H1 (cell line): Measurements from ENCODE around the gene CCDC154. TPM values are rescaled to one million over a fixed set of nuclear protein-coding genes. Genes with fewer than 3 reads are reported as not detected.

Experiments used
- CTCF ChIA-PET: fragments of 300-600 bp; sonication (Branson Sonifier 250); formaldehyde crosslinking; loops from one replicate; lab custom pipeline; 2021; ENCODE audit not compliant: partially characterized antibody; lab: Charles Lee
- POLR2A ChIA-PET: fragments of 300-600 bp; sonication (Branson Sonifier 250); formaldehyde crosslinking; loops from one replicate; lab custom pipeline; 2021; ENCODE audit warnings: inconsistent platforms; ENCODE audit not compliant: partially characterized antibody; lab: Charles Lee
- DNase-seq, 2 experiments: peaks; one replicate each; pipeline versions ENCODE4 v3.0.0 to v3.0.0-alpha.2; 2010 to 2022; ENCODE audit warnings: low spot score in 2 of 2, low read depth in 1 of 2, mixed read lengths in 1 of 2
- FAIRE-seq: peaks from 2 replicates; lab custom pipeline; 2011; peaks lifted over from hg19 to GRCh38; lab: Jason Lieb, UNC
- H2AFZ ChIP-seq: 2 replicates; pipeline ENCODE4 v1.8.1; 2012; ENCODE audit warnings: low read length, inconsistent platforms
- H2AK5ac ChIP-seq: 2 replicates; pipeline ENCODE4 v1.6.1; 2013; ENCODE audit warnings: low read depth, low read length
- H2BK120ac ChIP-seq: replicated peaks from 2 replicates; pipeline ENCODE3; 2013; ENCODE audit warnings: low read depth, low read length, inconsistent platforms
- H2BK12ac ChIP-seq: 2 replicates; pipeline ENCODE4 v1.6.1; 2013; ENCODE audit warnings: low read depth, low read length
- H2BK15ac ChIP-seq: 2 replicates; pipeline ENCODE4 v1.6.1; 2013; ENCODE audit warnings: low read length
- H2BK20ac ChIP-seq: 2 replicates; pipeline ENCODE4 v1.6.1; 2013; ENCODE audit warnings: low read length
- H2BK5ac ChIP-seq: 2 replicates; pipeline ENCODE4 v1.6.1; 2013; ENCODE audit warnings: low read depth, low read length
- H3K14ac ChIP-seq: 2 replicates; pipeline ENCODE4 v1.6.1; 2013; ENCODE audit warnings: inconsistent platforms; ENCODE audit not compliant: insufficient read length
- H3K18ac ChIP-seq: 2 replicates; pipeline ENCODE4 v1.6.1; 2013; ENCODE audit warnings: low read length; ENCODE audit errors: extremely low read depth
- H3K23ac ChIP-seq: 2 replicates; pipeline ENCODE4 v1.6.1; 2013; ENCODE audit warnings: inconsistent platforms; ENCODE audit not compliant: insufficient read length
- H3K23me2 ChIP-seq: 2 replicates; pipeline ENCODE4 v1.6.1; 2013; ENCODE audit warnings: low read depth, low read length
- H3K27ac ChIP-seq: 2 replicates; pipeline ENCODE4 v1.6.1; 2011; ENCODE audit warnings: low read depth, low read length, inconsistent platforms
- H3K27me3 ChIP-seq, 4 experiments: replicated peaks in 1 of 4; 1 replicate in 1 of 4; 2 replicates in 3 of 4; pipeline versions ENCODE4 v1.6.1 to v1.8.1; 2011 to 2013; ENCODE audit warnings: low read length in 3 of 4, mild to moderate bottlenecking in 3 of 4, inconsistent platforms in 2 of 4, mixed read lengths in 2 of 4, moderate library complexity in 1 of 4; ENCODE audit not compliant: control insufficient read depth in 3 of 4, insufficient read depth in 3 of 4; ENCODE audit errors: extremely low read depth in 1 of 4
- H3K36me3 ChIP-seq, 4 experiments: 2 replicates each; pipeline versions ENCODE4 v1.6.1 to v1.8.1; 2011 to 2013; ENCODE audit warnings: mild to moderate bottlenecking in 4 of 4, low read length in 3 of 4, moderate library complexity in 2 of 4, control low read depth in 1 of 4, inconsistent platforms in 1 of 4; ENCODE audit not compliant: insufficient read depth in 4 of 4, control insufficient read depth in 2 of 4
- H3K4ac ChIP-seq: replicated peaks from 2 replicates; pipeline ENCODE3; 2013; ENCODE audit warnings: low read length, low read depth, mixed read lengths, inconsistent platforms; ENCODE audit not compliant: insufficient read length
- H3K4me1 ChIP-seq, 4 experiments: replicated peaks in 1 of 4; 1 replicate in 1 of 4; 2 replicates in 3 of 4; pipeline versions ENCODE4 v1.6.1 to v1.8.1; 2011 to 2013; ENCODE audit warnings: low read length in 3 of 4, inconsistent platforms in 2 of 4, mixed read lengths in 1 of 4; ENCODE audit not compliant: insufficient read depth in 4 of 4, control insufficient read depth in 3 of 4
- H3K4me2 ChIP-seq, 2 experiments: 2 replicates each; pipeline versions ENCODE4 v1.6.1 to v1.8.1; 2011 to 2013; ENCODE audit warnings: low read depth in 2 of 2, low read length in 2 of 2, control low read depth in 1 of 2, inconsistent platforms in 1 of 2, mild to moderate bottlenecking in 1 of 2; ENCODE audit not compliant: insufficient read depth in 1 of 2
- H3K4me3 ChIP-seq, 4 experiments: fragments of 200-600, 300-600 bp in 1 of 4; sonication (generic), shearing (Covaris generic), sonication (Bioruptor Twin) in 1 of 4; 2 replicates each; pipeline versions ENCODE4 v1.5.1 to v1.8.1; 2011 to 2016; ENCODE audit warnings: low read length in 4 of 4, low read depth in 3 of 4, control low read depth in 2 of 4, inconsistent platforms in 2 of 4, mild to moderate bottlenecking in 2 of 4, mixed read lengths in 1 of 4, moderate library complexity in 1 of 4; ENCODE audit not compliant: insufficient read depth in 2 of 4; ENCODE audit errors: extremely low read depth in 1 of 4
- H3K56ac ChIP-seq: replicated peaks from 2 replicates; pipeline ENCODE3; 2013; ENCODE audit warnings: low read depth, mild to moderate bottlenecking, mixed read lengths, low read length, inconsistent platforms; ENCODE audit not compliant: insufficient read length
- H3K79me1 ChIP-seq: 2 replicates; pipeline ENCODE4 v1.6.1; 2013; ENCODE audit warnings: low read depth, low read length, control low read depth
- H3K79me2 ChIP-seq, 2 experiments: 2 replicates each; pipeline versions ENCODE4 v1.6.1 to v1.8.1; 2012 to 2013; ENCODE audit warnings: low read length in 2 of 2, mild to moderate bottlenecking in 2 of 2, inconsistent platforms in 1 of 2; ENCODE audit not compliant: insufficient read depth in 2 of 2, control insufficient read depth in 1 of 2
- H3K9ac ChIP-seq, 4 experiments: replicated peaks in 1 of 4; 1 replicate in 1 of 4; 2 replicates in 3 of 4; pipeline versions ENCODE4 v1.6.1 to v1.8.1; 2011 to 2013; ENCODE audit warnings: low read depth in 3 of 4, low read length in 3 of 4, control low read depth in 2 of 4, mild to moderate bottlenecking in 2 of 4, moderate library complexity in 2 of 4, inconsistent platforms in 1 of 4; ENCODE audit errors: extremely low read depth in 1 of 4
- H3K9me3 ChIP-seq, 2 experiments: 2 replicates each; pipeline versions ENCODE4 v1.6.1 to v1.8.1; 2012 to 2013; ENCODE audit warnings: mild to moderate bottlenecking in 2 of 2, moderate library complexity in 2 of 2, control low read depth in 1 of 2, inconsistent platforms in 1 of 2, low read depth in 1 of 2, low read length in 1 of 2, mixed read lengths in 1 of 2; ENCODE audit not compliant: insufficient read depth in 2 of 2
- H4K20me1 ChIP-seq, 2 experiments: replicated peaks in 1 of 2; 2 replicates each; pipeline versions ENCODE3 to v1.8.1; 2011 to 2013; ENCODE audit warnings: inconsistent platforms in 2 of 2, low read length in 2 of 2, mild to moderate bottlenecking in 1 of 2; ENCODE audit not compliant: insufficient read depth in 2 of 2, control insufficient read depth in 1 of 2
- H4K5ac ChIP-seq: 2 replicates; pipeline ENCODE4 v1.6.1; 2013; ENCODE audit warnings: low read length, low read depth, mixed read lengths, inconsistent platforms; ENCODE audit not compliant: insufficient read length
- H4K8ac ChIP-seq: 2 replicates; pipeline ENCODE4 v1.8.0; 2013; ENCODE audit warnings: mild to moderate bottlenecking, moderate library complexity, low read length, inconsistent platforms; ENCODE audit not compliant: insufficient read depth; ENCODE audit errors: extremely low read depth
- H4K91ac ChIP-seq: replicated peaks from 2 replicates; pipeline ENCODE3; 2013; ENCODE audit warnings: low read length, mixed read lengths, inconsistent platforms; ENCODE audit not compliant: insufficient read length
- CHD1 ChIP-seq: IDR thresholded peaks from 2 replicates; pipeline ENCODE4 v1.6.1; 2012; ENCODE audit warnings: low read depth, low read length, improper control_type of control experiment
- RFX5 ChIP-seq: IDR thresholded peaks from 2 replicates; pipeline ENCODE4 v1.6.1; 2011; ENCODE audit warnings: low read depth, low read length, improper control_type of control experiment, borderline replicate concordance
- TAF7 ChIP-seq: optimal IDR thresholded peaks from 2 replicates; pipeline ENCODE3; 2011; ENCODE audit warnings: low read depth, mild to moderate bottlenecking, inconsistent platforms, low read length, moderate library complexity, borderline replicate concordance
- WGBS, 2 experiments: shearing (Covaris generic) in 1 of 2; methylation state at CpG; one replicate each; pipeline versions ENCODE4 v1.1.6 to v1.1.7; 2013 to 2015; ENCODE audit warnings: low lambda C conversion rate in 2 of 2, mixed read lengths in 2 of 2, inconsistent platforms in 1 of 2, low coverage in 1 of 2, missing lambda C conversion rate in 1 of 2; ENCODE audit not compliant: insufficient replicate concordance in 2 of 2, insufficient coverage in 1 of 2, insufficient read length in 1 of 2; ENCODE audit errors: extremely low coverage in 1 of 2, missing lambda C conversion rate in 1 of 2; 5-methylcytosine and 5-hydroxymethylcytosine counted together
- polyA plus RNA-seq, 7 experiments: library from polyadenylated mRNA; depleted of rRNA in 3 of 7; stranded (reverse) in 5 of 7; unstranded in 2 of 7; fragments of >200 nt in 5 of 7; fragments of 200-250 nt in 2 of 7; gene quantifications; 1 replicate in 5 of 7; 2 replicates in 1 of 7; 4 replicates in 1 of 7; pipeline versions ENCODE4 v1.2.1 to v1.2.3, GENCODE V29; 2011 to 2013; ENCODE audit warnings: missing spikeins in 2 of 7, mixed read lengths in 2 of 7
- total RNA-seq: library from RNA; stranded (reverse); fragmentation: NEBNext Ultra II Directional; extraction: Animal tissue kit (Norgen Biotek cat#: 25700); gene quantifications from 2 replicates; pipeline ENCODE4 v1.2.1, GENCODE V29; 2021

Gene CCDC154
- total and polyA plus RNA-seq, 2 of the 8 experiments (the other 6 are each of a cell fraction or from before 2014, with no cell fraction given): 0.15 to 0.88 TPM

DNA sequence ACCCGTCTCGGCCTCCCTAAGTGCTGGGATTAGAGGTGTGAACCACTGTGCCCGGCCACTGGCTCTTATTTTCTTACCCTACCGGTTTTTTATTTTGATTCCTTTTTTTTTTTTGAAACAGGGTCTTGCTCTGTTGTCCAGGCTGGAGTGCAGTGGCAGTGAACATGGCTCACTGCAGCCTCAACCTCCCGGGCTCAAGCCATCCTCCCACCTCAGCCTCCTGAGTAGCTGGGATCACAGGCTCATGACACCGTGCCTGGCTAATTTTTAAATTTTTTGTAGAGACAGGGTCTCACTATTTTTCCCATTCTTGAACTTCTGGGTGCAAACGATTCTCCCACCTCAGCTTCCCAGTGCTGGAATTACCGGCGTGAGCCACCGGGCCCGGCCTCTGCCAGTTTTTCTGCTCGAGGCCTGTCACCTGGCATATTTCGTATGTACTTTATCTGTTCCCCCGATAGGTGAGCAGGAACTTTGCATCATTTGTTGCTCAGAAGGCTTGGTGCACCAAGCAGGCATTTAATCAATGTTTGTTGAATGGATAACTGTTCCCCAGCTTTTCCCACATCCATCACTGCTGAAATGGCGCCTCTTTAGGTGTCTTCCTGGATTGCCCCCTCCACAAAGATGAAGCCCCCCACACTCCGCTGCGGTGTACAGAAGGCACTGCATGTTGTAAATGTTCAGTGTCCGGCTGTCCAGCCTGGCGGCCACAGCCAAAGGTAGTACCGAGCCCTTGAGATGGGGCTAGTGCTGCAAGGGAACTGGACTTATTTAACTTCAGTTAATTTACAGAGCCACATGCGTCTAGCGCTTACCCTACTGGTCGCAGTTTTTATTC lies 47.9 kb upstream of the CCDC154 start:
- Histone ChIP-seq H3K27ac (peak overlapping the region; percentile 84), H4K20me1 (peaks cover 3% of the 10 kb centered on the region in 2 experiments), H2AFZ (peak overlapping the region; percentile 96), H3K79me1 (peaks cover 3% of the 10 kb centered on the region), H3K4me1 (peaks cover 0 to 8% (median 5%) of the 10 kb centered on the region in 4 experiments; a peak in 4 of 7 replicates), H4K5ac (no peak overlapping the region), H2BK12ac (peak overlapping the region; percentile 22), H3K56ac (no peak overlapping the region), H2BK5ac (0 out of 2 replicates have a peak overlapping the region, but pooled peaks have one; percentile 40), H3K9me3 (no peaks in the 10 kb centered on the region), H3K23me2 (peaks cover 9% of the 10 kb centered on the region), H2BK15ac (no peak overlapping the region), H3K9ac (peak overlapping the region in 3 of 4 experiments; percentile 77 to 94 (median 80); a peak in 6 of 7 replicates), H4K8ac (peak overlapping the region; percentile 87), H3K4me3 (peak overlapping the region; percentile 52 to 90 (median 72)), H3K18ac (no peak overlapping the region), H2BK20ac (no peak overlapping the region), H2BK120ac (no peak overlapping the region), H3K36me3 (peaks cover 11 to 27% (median 14%) of the 10 kb centered on the region in 4 experiments), H3K23ac (no peak overlapping the region), H3K14ac (no peak overlapping the region), H2AK5ac (0 out of 2 replicates have a peak overlapping the region, but pooled peaks have one; percentile 24), H3K79me2 (peaks cover 0 to 12% of the 10 kb centered on the region in 2 experiments; a peak in 1 of 4 replicates), H3K4me2 (peak overlapping the region; percentile 90 to 96), H4K91ac (peak overlapping the region; percentile 72), H3K4ac (no peak overlapping the region), H3K27me3 (no peaks in the 10 kb centered on the region)
- no peak for FAIRE-seq
- POLR2A ChIA-PET: interaction anchor here (0.6 to 16.8 kb wide), 10 partner anchors 10 to 1899 kb away, joined by 3 to 175 read pairs (median 4); partner anchors contain the start of gene JPT2
- CTCF ChIA-PET: interaction anchor here (0.5 to 1.8 kb wide), 9 partner anchors 10 to 1169 kb away, joined by 3 to 6 read pairs (median 3); no protein-coding TSS in a partner anchor
- TF ChIP-seq RFX5: peak; percentile 63; the same call in 1 of the 2 replicates
- no peak for TF ChIP-seq TAF7
- no peak for TF ChIP-seq CHD1
- TF ChIP-seq, all 59 proteins: peak for 1
- no peak for DNase-seq
- 84% methylated on average over 23 of the region's 23 CpGs; no CpG with 5 or more reads in 1 of the 2 experiments for WGBS, 2 experiments
